Esophagus squamous epithelium (tissue), 4 donors: ENCODE data around the gene ZNF497.

Source experiments
- POLR2A ChIP-seq, 4 donors: fragments of 450-650 bp; IDR thresholded peaks; one replicate each; pipeline ENCODE4 v1.6.1; 2017; ENCODE audit warnings: antibody characterized with exemption in 4 of 4, mild to moderate bottlenecking in 4 of 4, moderate library complexity in 3 of 4
- TF ChIP-seq, protein P1 (sequence below), 6 experiments: fragments of 450-650 bp in 4 of 6; fragments of 200-600 bp in 2 of 6; sonication (generic) in 2 of 6; IDR thresholded peaks; one replicate each; pipeline ENCODE4 v1.5.1; 2016 to 2019; ENCODE audit warnings: antibody characterized with exemption in 6 of 6, mild to moderate bottlenecking in 4 of 6, moderate library complexity in 4 of 6

- TF ChIP-seq, protein P1, sequence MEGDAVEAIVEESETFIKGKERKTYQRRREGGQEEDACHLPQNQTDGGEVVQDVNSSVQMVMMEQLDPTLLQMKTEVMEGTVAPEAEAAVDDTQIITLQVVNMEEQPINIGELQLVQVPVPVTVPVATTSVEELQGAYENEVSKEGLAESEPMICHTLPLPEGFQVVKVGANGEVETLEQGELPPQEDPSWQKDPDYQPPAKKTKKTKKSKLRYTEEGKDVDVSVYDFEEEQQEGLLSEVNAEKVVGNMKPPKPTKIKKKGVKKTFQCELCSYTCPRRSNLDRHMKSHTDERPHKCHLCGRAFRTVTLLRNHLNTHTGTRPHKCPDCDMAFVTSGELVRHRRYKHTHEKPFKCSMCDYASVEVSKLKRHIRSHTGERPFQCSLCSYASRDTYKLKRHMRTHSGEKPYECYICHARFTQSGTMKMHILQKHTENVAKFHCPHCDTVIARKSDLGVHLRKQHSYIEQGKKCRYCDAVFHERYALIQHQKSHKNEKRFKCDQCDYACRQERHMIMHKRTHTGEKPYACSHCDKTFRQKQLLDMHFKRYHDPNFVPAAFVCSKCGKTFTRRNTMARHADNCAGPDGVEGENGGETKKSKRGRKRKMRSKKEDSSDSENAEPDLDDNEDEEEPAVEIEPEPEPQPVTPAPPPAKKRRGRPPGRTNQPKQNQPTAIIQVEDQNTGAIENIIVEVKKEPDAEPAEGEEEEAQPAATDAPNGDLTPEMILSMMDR (IDR thresholded peaks at IDR 0.05) = no peak
- no peak for TF ChIP-seq POLR2A (IDR thresholded peaks at IDR 0.05)
Observed at GRCh38 chr19:58315580-58315979, 47.0 kb downstream of the ZNF497 start.
